GM23338 (cell line): Measurements from ENCODE around the gene METTL17.

Experiments used
- EZH2 ChIP-seq: fragments of 200-600 bp; sonication (generic); IDR thresholded peaks from one replicate; pipeline ENCODE4 v1.8.0; 2017; ENCODE audit warnings: antibody characterized with exemption, mild to moderate bottlenecking, low read depth; ENCODE audit not compliant: unreplicated experiment
- EZH2phosphoT487 ChIP-seq: fragments of 200-600 bp; sonication (generic); IDR thresholded peaks from one replicate; pipeline ENCODE4 v1.8.1; 2018; ENCODE audit warnings: antibody characterized with exemption; ENCODE audit not compliant: unreplicated experiment
- NANOG ChIP-seq: IDR thresholded peaks from 2 replicates; pipeline ENCODE4 v1.6.1; 2016; ENCODE audit warnings: antibody characterized with exemption, borderline replicate concordance
- POLR2AphosphoS5 ChIP-seq: IDR thresholded peaks from 2 replicates; pipeline ENCODE4 v1.6.1; 2016; ENCODE audit warnings: antibody characterized with exemption, low read depth
- STAT1 ChIP-seq: IDR thresholded peaks from one replicate; pipeline ENCODE4 v1.6.1; 2016; ENCODE audit warnings: antibody characterized with exemption; ENCODE audit not compliant: unreplicated experiment
- TF ChIP-seq, protein P1 (sequence below), 2 experiments: fragments of 200-600 bp in 1 of 2; sonication (generic) in 1 of 2; conservative IDR thresholded peaks; 2 replicates each; pipeline versions ENCODE4 v1.5.1 to v1.6.1; 2016 to 2017; ENCODE audit warnings: antibody characterized with exemption in 2 of 2, low read depth in 2 of 2, mild to moderate bottlenecking in 2 of 2, moderate library complexity in 1 of 2

- TF ChIP-seq, protein P1, sequence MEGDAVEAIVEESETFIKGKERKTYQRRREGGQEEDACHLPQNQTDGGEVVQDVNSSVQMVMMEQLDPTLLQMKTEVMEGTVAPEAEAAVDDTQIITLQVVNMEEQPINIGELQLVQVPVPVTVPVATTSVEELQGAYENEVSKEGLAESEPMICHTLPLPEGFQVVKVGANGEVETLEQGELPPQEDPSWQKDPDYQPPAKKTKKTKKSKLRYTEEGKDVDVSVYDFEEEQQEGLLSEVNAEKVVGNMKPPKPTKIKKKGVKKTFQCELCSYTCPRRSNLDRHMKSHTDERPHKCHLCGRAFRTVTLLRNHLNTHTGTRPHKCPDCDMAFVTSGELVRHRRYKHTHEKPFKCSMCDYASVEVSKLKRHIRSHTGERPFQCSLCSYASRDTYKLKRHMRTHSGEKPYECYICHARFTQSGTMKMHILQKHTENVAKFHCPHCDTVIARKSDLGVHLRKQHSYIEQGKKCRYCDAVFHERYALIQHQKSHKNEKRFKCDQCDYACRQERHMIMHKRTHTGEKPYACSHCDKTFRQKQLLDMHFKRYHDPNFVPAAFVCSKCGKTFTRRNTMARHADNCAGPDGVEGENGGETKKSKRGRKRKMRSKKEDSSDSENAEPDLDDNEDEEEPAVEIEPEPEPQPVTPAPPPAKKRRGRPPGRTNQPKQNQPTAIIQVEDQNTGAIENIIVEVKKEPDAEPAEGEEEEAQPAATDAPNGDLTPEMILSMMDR (conservative IDR thresholded peaks at IDR 0.05; ENCODE audit: low read depth in 2 of 2), result no peak
- TF ChIP-seq NANOG (no peak), EZH2phosphoT487 (no peak), STAT1 (no peak), EZH2 (no peak), POLR2AphosphoS5 (no peak)
These were observed 9.8 kb downstream of the METTL17 start for GRCh38 chr14:20999591-20999990.
